ENCODE data around the gene OR52D1. TPM values are rescaled to one million over a fixed set of nuclear protein-coding genes. Genes with fewer than 3 reads are reported as not detected.

The OR52D1 gene
- total and polyA plus RNA-seq, 2 of the 4 experiments (the other 2 are of a cell fraction) = not detected

GRCh38 chr11:5504403-5504921 lies 16.0 kb downstream of the OR52D1 start:
- Histone ChIP-seq H3K4me2 (ENCODE audit: low read depth, low read length) (no peak overlapping the region), H3K4ac (ENCODE audit: low read depth, low read length) (no peak overlapping the region), H2AK9ac (replicated peaks; ENCODE audit: low read depth, low read length, poor library complexity) (no peak overlapping the region), H3K79me1 (ENCODE audit: low read depth in 1 of 2, low read length in 2 of 2) (no peaks in the 10 kb centered on the region), H3K14ac (replicated peaks; ENCODE audit: low read depth, low read length) (no peak overlapping the region), H3K18ac (ENCODE audit: low read depth, low read length) (no peak overlapping the region), H4K20me1 (ENCODE audit: insufficient read depth, low read length) (no peaks in the 10 kb centered on the region), H4K8ac (ENCODE audit: low read depth in 2 of 2, low read length in 2 of 2) (no peak overlapping the region), H2AK5ac (ENCODE audit: low read depth, low read length) (no peak overlapping the region), H3K56ac (ENCODE audit: extremely low read depth, insufficient read depth, low read length) (no peak overlapping the region), H3K4me3 (ENCODE audit: insufficient read depth, low read depth, low read length) (no peak overlapping the region), H3K4me1 (ENCODE audit: control insufficient read depth, insufficient read depth, low read length) (no peaks in the 10 kb centered on the region), H2BK5ac (ENCODE audit: low read depth, low read length, poor library complexity, severe bottlenecking) (no peak overlapping the region), H3K9me3 (ENCODE audit: control insufficient read depth, insufficient read depth, low read length) (no peaks in the 10 kb centered on the region), H3K27ac (ENCODE audit: insufficient read depth, low read length) (no peak overlapping the region), H4K91ac (ENCODE audit: insufficient read depth, low read depth, low read length) (no peak overlapping the region), H2BK20ac (ENCODE audit: low read depth, low read length) (no peak overlapping the region), H2AFZ (replicated peaks; ENCODE audit: low read length, poor library complexity) (no peak overlapping the region), H3K9ac (ENCODE audit: low read depth, low read length) (no peak overlapping the region), H3K36me3 (ENCODE audit: control insufficient read depth, insufficient read depth, low read length) (no peaks in the 10 kb centered on the region), H3K9me1 (ENCODE audit: insufficient read depth, low read length) (no peaks in the 10 kb centered on the region), H3K23ac (ENCODE audit: low read depth, low read length) (no peak overlapping the region), H2BK120ac (ENCODE audit: low read depth, low read length) (no peak overlapping the region), H2BK15ac (ENCODE audit: low read depth, low read length) (no peak overlapping the region), H3K27me3 (ENCODE audit: control insufficient read depth, insufficient read depth, low read length) (no peaks in the 10 kb centered on the region), H4K5ac (ENCODE audit: low read depth, low read length) (no peak overlapping the region)
- BruUV-seq (replicated peaks) = no TSS peak
- ChIA-PET POLR2A (ENCODE audit: unreplicated experiment) (no interaction called here), CTCF (interaction anchor here (0.7 kb wide), 1 partner anchor 33 kb away, joined by 3 read pairs; no protein-coding TSS in a partner anchor)
- intact Hi-C loops (cut with micrococcal nuclease) (no loop called here), dilution Hi-C loops (cut with HindIII; ENCODE audit: low sequenced_read_pairs, unreplicated experiment) (no loop called here), in situ Hi-C loops (cut with MboI; ENCODE audit: low sequenced_read_pairs) (no loop called here)
- TF ChIP-seq SMC3 (IDR thresholded peaks at IDR 0.05; ENCODE audit: low read depth, low read length) (no peak), FOS (IDR thresholded peaks at IDR 0.05; ENCODE audit: low read depth, low read length) (no peak), MAZ (IDR thresholded peaks at IDR 0.05; ENCODE audit: borderline replicate concordance, low read depth, low read length) (no peak), RFX5 (IDR thresholded peaks at IDR 0.05; ENCODE audit: low read depth, low read length) (no peak), MXI1 (IDR thresholded peaks at IDR 0.05; ENCODE audit: borderline replicate concordance, low read depth, low read length) (no peak), POLR2A (IDR thresholded peaks at IDR 0.05; ENCODE audit: low read depth, low read length) (no peak), RCOR1 (IDR thresholded peaks at IDR 0.05; ENCODE audit: insufficient replicate concordance, low read length) (no peak), BHLHE40 (IDR thresholded peaks at IDR 0.05; ENCODE audit: low read depth, low read length) (no peak)
- TF ChIP-seq, protein P1, sequence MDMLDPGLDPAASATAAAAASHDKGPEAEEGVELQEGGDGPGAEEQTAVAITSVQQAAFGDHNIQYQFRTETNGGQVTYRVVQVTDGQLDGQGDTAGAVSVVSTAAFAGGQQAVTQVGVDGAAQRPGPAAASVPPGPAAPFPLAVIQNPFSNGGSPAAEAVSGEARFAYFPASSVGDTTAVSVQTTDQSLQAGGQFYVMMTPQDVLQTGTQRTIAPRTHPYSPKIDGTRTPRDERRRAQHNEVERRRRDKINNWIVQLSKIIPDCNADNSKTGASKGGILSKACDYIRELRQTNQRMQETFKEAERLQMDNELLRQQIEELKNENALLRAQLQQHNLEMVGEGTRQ (IDR thresholded peaks at IDR 0.05; ENCODE audit: low read depth, low read length) = no peak
- TF ChIP-seq, protein P2, sequence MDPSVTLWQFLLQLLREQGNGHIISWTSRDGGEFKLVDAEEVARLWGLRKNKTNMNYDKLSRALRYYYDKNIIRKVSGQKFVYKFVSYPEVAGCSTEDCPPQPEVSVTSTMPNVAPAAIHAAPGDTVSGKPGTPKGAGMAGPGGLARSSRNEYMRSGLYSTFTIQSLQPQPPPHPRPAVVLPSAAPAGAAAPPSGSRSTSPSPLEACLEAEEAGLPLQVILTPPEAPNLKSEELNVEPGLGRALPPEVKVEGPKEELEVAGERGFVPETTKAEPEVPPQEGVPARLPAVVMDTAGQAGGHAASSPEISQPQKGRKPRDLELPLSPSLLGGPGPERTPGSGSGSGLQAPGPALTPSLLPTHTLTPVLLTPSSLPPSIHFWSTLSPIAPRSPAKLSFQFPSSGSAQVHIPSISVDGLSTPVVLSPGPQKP (IDR thresholded peaks at IDR 0.05; ENCODE audit: borderline replicate concordance, low read depth, low read length) = no peak
- no CpG with 5 or more reads among the region's 2 CpGs for WGBS, 2 experiments (ENCODE audit: extremely low coverage in 2 of 2, insufficient read length in 1 of 2)
- no peak for DNase-seq
- ATAC-seq (ENCODE audit: low read depth) = no peak

All from IMR-90 (cell line).